T-helper 1 cell treated with Interleukin-12 subunit alpha and Interleukin-12 subunit beta and Interleukin-4 antibody, amounts not matched to agents 30 μg/mL and 1 μg/mL, for 36 hours (primary cell): ENCODE measurements around the gene ARL6IP4.

ENCODE experiments used
- H3K27ac Mint-ChIP-seq: one replicate; pipeline ENCODE4 v1.8.0; 2021; ENCODE audit warnings: mild to moderate bottlenecking, mixed read lengths
- H3K27me3 Mint-ChIP-seq: one replicate; pipeline ENCODE4 v1.8.0; 2021; ENCODE audit warnings: low read depth, mixed read lengths
- H3K36me3 Mint-ChIP-seq: one replicate; pipeline ENCODE4 v1.8.0; 2021; ENCODE audit warnings: low read depth, mixed read lengths
- H3K4me1 Mint-ChIP-seq: one replicate; pipeline ENCODE4 v1.8.0; 2021; ENCODE audit warnings: low read depth, mixed read lengths
- H3K4me3 Mint-ChIP-seq: one replicate; pipeline ENCODE4 v1.8.0; 2021; ENCODE audit warnings: mild to moderate bottlenecking, moderate library complexity, mixed read lengths
- H3K9me3 Mint-ChIP-seq: one replicate; pipeline ENCODE4 v1.8.0; 2021; ENCODE audit warnings: mixed read lengths

The ARL6IP4 gene

DNA sequence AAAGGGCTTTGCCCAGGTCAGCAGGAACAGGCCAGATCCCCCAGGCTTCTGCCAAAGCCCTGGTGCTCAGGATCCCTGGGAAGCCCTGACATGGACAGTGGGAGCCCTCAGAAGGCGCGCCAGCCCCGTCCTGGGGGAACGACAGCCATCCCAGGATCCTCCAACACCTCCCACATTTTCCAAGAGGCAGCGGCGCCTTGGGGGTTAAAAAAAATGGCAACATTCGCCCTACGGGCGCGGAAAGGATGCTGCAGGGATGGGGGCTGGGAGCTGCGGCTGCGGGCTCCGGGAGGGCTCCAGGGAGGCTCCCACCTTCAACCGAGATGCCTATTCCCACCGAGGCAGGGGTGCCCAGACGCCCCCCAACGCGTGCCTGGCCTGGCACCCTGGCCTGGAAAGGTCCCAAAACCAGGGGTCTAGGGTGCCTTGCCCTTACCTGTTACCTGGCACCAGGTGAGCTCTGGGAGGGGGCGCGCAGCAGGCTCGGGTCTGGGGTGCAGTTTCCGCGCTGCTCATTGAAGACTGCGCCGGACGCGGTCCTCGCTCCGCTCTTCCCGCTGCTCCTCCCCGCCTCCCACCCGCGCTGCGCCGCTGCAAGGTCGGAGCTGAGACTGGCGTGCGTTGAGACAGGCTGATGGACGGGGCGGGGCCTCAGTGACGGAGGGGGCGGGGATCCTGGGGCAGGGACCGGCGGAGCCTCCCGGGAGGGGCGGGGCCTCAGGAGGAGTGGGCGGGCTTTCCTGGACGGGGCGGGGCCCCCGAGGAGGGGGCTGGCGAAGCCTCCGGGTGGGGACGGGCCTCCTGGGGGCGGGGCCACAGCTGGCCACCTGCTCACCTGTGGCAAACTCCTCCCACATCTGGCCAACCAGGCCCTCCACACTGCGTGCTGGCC lies 14.4 kb upstream of the ARL6IP4 start, which contains the start of gene ABCB9:
Gene ABCB9 (minus strand): TSS at position 613 of the 892 bp plus-strand sequence. CDS start 6,228 bp downstream, outside the sequence.
- peaks cover 8% of the 10 kb centered on the region for H3K4me1 Mint-ChIP-seq
- peak within 1 kb of the TSS; percentile 59 for H3K4me3 Mint-ChIP-seq
- H3K36me3 Mint-ChIP-seq = no peaks in the 10 kb centered on the region
- H3K9me3 Mint-ChIP-seq = no peaks in the 10 kb centered on the region
- no peak within 1 kb of the TSS for H3K27ac Mint-ChIP-seq
- H3K27me3 Mint-ChIP-seq = no peaks in the 10 kb centered on the region

DNA sequence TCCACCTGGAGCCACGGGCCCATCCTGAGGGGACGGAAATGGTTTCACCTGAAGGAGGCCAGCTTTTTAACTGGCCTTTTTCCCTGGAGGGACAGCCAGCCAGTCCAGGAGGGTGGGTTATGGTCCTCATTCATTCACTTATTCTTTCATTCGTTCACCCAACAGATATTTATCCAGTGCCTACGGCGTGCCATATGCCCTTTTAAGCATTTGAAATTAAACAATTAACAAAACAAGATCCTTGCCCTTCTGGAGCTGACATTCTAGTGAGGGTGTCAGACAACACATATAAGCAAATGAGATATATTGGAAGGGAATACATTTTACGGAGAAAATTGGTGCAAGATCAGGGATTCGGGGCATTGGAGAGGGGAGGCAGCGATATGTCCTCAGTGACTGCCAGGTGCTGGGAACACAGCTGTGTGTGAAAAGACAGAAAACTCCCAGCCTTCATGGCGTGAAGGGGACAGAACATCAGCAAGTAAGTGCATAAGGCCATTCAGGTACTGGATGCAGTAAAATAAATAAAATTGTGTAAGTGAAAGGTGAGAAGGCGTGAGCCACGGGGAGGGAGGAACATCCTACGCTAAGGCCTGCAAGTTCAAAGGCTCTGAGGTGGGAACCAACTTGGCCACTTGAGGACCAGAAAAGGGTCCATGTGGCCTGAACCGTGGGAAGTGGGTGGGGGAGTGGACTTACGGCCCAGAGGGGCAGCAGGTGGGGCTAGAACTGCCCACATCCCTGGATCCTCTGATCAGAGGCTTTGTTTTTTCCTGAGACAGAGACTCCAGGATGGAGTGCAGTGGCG lies 13.5 kb upstream of the ARL6IP4 start:
- no peaks in the 10 kb centered on the region for H3K27me3 Mint-ChIP-seq
- H3K4me3 Mint-ChIP-seq = no peak overlapping the region
- H3K4me1 Mint-ChIP-seq = peaks cover 8% of the 10 kb centered on the region
- no peak overlapping the region for H3K27ac Mint-ChIP-seq
- no peaks in the 10 kb centered on the region for H3K9me3 Mint-ChIP-seq
- H3K36me3 Mint-ChIP-seq = no peaks in the 10 kb centered on the region

DNA sequence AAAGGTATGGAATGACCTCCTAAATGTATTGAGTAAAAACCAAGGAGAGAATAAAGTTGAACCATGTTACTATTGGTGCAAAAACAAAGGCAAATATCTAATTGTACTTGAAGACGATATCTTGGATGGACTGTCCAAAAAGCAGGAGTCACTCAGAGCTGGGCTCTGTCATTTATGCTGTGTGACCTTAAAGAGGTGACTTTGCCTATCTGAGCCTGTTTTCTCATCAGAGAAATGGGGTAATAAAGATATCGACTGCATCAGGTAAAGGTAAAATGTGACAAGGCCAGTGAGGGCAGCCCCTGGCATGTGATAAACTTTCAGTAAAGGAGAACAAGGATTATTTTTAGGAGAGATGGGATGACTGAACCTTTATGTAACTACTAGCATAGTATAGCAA lies 12.4 kb upstream of the ARL6IP4 start:
- Mint-ChIP-seq H3K9me3 (no peaks in the 10 kb centered on the region), H3K4me3 (no peak overlapping the region), H3K27ac (no peak overlapping the region), H3K27me3 (no peaks in the 10 kb centered on the region), H3K4me1 (peaks cover 7% of the 10 kb centered on the region), H3K36me3 (no peaks in the 10 kb centered on the region)

DNA sequence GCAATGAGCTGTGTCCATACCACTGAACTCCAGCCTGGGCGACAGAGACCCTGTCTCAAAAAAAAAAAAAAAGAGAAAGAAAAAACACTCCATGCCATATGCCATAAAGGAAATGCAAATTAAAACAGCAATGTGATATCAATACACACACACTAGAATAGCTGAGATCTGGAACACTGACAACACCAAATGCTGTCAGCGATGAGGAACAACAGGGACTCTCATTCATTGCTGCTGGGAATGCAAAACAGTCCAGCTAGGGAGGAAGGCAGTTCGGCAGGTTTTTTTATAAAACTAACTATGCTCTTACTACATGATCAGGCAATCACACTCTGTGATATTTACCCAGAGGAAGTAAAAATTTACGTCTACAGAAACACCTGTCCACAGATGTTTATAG lies 10.8 kb upstream of the ARL6IP4 start:
- Mint-ChIP-seq H3K36me3 (no peaks in the 10 kb centered on the region), H3K4me3 (no peak overlapping the region), H3K27ac (no peak overlapping the region), H3K27me3 (no peaks in the 10 kb centered on the region), H3K4me1 (peaks cover 13% of the 10 kb centered on the region), H3K9me3 (no peaks in the 10 kb centered on the region)

DNA sequence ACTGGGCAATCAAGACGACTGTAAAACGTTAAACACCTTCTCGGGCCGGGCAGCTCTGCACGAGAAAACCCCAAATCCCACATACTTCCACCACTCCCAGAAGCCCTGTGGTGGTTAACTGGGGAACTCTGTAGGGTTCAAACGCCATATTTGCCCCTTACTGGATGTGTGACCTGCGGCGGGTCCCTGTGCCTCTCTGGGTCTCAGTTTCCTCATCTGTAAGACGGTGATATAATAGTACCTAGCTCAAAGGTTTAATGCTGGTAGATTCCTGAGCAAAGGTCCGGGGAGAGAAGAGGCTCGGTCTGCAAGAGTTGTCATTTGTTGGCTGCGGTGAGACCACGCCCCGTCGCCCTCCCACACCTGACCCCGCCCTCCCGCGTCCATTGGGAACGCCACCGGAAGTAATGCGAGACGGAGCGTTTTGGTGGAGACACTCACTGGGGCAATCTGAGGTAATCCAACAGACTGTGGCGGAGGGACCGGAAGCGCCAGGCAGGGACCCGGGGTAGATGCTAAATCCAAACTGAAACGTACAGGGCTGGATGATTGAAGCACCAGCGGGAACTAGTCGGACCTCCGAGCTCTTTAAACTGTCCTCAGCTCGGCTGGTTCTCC lies 6.1 kb upstream of the ARL6IP4 start:
- peaks cover 13% of the 10 kb centered on the region for H3K4me1 Mint-ChIP-seq
- H3K9me3 Mint-ChIP-seq = no peaks in the 10 kb centered on the region
- no peaks in the 10 kb centered on the region for H3K27me3 Mint-ChIP-seq
- H3K4me3 Mint-ChIP-seq = peak overlapping the region; percentile 94
- H3K27ac Mint-ChIP-seq = peak overlapping the region; percentile 99
- no peaks in the 10 kb centered on the region for H3K36me3 Mint-ChIP-seq

DNA sequence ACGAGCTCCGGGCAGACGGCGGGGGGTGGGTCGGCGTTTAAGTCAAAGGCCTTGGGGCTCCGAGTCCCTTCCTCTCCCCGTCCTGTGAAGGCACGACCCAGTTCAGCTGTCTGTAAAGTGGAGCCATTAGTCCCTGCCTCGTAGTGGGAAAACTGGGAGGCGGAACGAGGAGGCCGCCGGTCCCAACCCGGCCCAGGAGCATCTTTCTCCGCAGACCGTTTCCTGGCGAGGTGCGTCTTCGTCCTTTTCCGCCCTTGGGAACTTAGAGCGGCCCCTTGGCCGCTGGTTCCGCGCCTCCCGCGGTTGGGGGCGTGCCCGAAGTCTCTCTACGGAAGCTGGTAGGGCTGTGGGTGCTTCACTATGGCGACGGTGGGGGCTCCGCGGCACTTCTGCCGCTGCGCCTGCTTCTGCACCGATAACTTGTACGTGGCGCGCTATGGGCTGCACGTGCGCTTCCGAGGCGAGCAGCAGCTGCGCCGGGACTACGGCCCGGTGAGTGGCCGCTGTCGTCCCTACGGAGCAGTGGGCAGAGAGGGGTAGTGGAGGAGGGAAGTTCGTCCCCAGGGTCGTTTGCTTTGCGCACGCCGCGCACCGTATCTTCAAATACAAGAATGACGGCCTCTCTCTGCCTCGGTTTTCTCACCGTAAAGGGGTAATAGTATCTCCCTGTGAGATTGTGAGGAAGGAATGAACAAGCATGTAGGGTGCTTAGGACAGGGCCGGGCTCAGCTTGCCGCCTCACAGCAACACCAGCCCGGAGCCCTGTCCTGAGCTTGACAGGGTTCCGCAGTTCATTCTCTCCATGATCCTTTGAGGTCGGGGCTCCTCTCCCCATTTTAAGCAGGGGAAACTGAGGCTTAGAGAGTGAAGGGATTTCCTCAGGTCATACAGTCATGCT lies 5.3 kb upstream of the ARL6IP4 start, which contains the start of gene OGFOD2:
Gene OGFOD2 (plus strand): TSS at position 353 of the 898 bp plus-strand sequence. CDS start 8 bp downstream, at position 361.
- H3K4me1 Mint-ChIP-seq = peaks cover 18% of the 10 kb centered on the region
- no peaks in the 10 kb centered on the region for H3K27me3 Mint-ChIP-seq
- H3K36me3 Mint-ChIP-seq = no peaks in the 10 kb centered on the region
- H3K9me3 Mint-ChIP-seq = no peaks in the 10 kb centered on the region
- H3K27ac Mint-ChIP-seq = peak within 1 kb of the TSS; percentile 99
- peak within 1 kb of the TSS; percentile 94 for H3K4me3 Mint-ChIP-seq

DNA sequence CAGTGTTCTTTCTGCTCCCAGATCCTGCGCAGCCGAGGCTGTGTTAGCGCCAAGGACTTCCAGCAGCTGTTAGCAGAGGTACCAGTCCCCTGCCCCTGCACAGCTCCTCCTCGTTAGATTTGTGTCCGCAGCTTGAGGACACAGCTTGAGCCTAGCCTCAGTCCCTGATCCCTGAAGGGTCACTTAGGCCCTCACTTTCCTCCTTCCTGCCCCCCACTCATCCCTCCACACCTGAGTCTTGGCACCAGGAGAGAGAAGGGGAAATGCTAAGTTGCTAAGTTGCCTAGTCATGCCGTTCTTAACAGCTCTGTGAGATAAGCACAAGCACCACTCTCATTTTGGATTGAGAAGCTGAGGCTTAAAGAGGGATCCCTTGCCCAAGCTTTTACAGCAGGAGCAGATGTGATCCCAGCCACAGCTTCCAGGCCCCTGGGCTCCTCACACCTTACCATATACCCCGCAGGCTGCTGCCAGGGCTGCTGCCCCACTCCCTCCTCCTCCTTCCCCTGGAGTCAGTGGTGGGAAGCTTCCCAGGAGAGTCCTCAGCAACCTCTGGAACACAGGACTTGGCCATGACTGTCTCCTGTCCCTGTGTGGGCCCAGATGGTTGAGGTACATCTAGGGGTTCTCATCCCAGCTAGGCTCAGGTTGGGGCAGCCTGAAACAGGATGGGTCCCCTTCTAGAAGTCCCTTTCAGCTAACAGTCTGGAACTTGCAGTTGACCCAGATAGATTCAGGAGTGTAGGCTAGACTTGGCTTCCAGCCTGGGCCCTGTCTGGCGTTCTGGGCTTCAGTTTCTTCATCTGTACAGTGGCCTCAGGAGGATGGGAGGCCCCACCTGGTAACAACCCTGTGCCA lies 4.5 kb upstream of the ARL6IP4 start:
- Mint-ChIP-seq H3K4me1 (peaks cover 19% of the 10 kb centered on the region), H3K27me3 (no peaks in the 10 kb centered on the region), H3K9me3 (no peaks in the 10 kb centered on the region), H3K27ac (peak overlapping the region; percentile 99), H3K36me3 (no peaks in the 10 kb centered on the region), H3K4me3 (peak overlapping the region; percentile 94)

DNA sequence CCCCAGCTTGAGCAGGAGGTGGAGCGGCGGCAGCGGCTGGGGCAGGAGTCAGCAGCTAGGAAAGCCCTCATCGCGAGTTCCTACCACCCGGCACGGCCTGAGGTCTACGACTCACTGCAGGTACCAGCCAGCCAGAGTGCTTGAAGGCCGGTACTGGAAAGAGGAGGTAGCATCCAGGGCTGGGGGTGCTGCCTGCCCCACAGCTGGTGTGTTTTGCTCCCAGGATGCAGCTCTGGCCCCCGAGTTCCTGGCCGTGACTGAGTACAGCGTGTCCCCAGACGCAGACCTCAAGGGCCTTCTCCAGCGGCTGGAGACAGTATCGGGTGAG lies 3.9 kb upstream of the ARL6IP4 start:
- Mint-ChIP-seq H3K36me3 (peaks cover 1% of the 10 kb centered on the region), H3K4me1 (peaks cover 22% of the 10 kb centered on the region), H3K27ac (no peak overlapping the region), H3K4me3 (no peak overlapping the region), H3K27me3 (no peaks in the 10 kb centered on the region), H3K9me3 (no peaks in the 10 kb centered on the region)

DNA sequence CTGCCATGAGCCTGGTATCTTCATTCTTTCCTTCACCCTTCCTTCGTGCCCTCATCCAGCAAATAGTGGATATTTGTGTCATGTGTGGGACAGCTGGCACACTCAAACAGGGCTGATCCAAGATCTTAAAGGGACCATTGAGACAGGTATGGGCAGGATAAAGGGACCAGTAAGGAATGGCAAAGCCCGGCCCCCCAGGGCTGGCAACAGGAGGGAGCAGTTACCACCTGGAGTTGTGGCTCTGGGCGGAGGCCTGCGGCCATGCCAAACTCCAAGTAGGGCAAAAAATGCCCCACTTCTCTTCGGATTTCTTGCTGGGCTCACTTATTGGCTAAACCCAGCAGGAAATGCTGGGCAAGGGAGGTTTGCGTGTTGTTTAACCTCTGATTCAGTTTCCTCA lies 3.3 kb upstream of the ARL6IP4 start:
- Mint-ChIP-seq H3K4me3 (no peak overlapping the region), H3K27me3 (no peaks in the 10 kb centered on the region), H3K36me3 (peaks cover 4% of the 10 kb centered on the region), H3K4me1 (peaks cover 25% of the 10 kb centered on the region), H3K27ac (no peak overlapping the region), H3K9me3 (no peaks in the 10 kb centered on the region)

DNA sequence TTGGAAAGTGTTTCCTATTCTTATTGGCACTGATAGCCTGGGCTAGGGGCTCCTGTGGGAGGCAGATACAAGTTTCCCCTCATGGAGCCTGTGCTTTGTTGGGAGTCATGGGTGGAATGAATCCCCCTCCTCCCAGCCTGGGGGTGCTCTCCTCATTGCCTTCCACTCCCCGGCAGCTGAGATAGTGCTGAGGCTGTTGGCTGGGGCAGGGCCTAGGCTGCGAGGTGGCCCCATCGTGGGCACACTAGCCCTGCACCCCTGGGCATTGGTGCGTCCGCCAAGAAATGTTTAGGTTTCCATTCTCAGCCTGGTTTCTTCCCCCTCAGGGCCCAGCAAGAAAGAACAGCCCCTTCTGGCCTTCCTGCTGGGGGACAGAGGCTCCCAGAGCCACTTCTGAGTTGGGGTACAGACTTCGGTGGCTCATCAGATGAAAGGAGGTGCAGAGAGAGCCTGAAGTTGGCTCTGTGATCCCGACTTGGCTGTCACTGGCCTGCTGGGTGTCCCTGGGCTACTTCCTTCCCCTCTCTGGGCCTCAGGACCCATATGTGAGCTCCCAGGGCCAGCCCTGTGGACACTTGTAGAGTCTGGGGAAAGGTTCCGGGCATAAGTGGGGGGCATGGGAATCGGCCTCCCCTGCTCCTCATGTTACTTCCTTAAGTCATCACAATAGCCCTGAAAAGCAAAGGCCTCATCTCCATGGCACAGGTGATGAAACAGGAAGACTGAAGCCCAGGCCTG lies 2.7 kb upstream of the ARL6IP4 start:
- Mint-ChIP-seq H3K27ac (peak overlapping the region; percentile 26), H3K36me3 (peaks cover 5% of the 10 kb centered on the region), H3K4me1 (peaks cover 27% of the 10 kb centered on the region)

DNA sequence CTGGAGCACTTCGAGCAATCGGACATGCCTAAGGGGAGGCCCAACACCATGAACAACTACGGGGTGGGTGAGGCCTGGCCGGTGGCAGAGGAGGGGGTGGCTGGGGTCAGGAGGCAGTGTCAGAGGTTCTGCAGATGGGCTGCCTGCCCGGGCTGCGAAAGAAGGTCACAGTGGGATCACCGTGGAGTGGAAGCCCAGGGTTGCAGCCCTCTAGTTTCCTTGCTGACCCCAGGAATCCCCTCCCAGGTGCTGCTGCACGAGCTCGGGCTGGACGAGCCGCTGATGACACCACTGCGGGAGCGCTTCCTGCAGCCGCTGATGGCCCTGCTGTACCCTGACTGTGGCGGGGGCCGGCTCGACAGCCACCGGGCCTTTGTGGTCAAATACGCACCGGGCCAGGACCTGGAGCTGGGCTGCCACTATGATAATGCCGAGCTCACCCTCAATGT lies 1.9 kb upstream of the ARL6IP4 start:
- Mint-ChIP-seq H3K9me3 (no peaks in the 10 kb centered on the region), H3K27me3 (no peaks in the 10 kb centered on the region), H3K4me1 (peaks cover 33% of the 10 kb centered on the region), H3K27ac (peak overlapping the region; percentile 26), H3K4me3 (no peak overlapping the region), H3K36me3 (peaks cover 12% of the 10 kb centered on the region)

More for the DNA sequence above, 2.7 kb upstream of the ARL6IP4 start:
- H3K27me3 Mint-ChIP-seq = no peaks in the 10 kb centered on the region
- H3K9me3 Mint-ChIP-seq = no peaks in the 10 kb centered on the region
- H3K4me3 Mint-ChIP-seq = no peak overlapping the region

DNA sequence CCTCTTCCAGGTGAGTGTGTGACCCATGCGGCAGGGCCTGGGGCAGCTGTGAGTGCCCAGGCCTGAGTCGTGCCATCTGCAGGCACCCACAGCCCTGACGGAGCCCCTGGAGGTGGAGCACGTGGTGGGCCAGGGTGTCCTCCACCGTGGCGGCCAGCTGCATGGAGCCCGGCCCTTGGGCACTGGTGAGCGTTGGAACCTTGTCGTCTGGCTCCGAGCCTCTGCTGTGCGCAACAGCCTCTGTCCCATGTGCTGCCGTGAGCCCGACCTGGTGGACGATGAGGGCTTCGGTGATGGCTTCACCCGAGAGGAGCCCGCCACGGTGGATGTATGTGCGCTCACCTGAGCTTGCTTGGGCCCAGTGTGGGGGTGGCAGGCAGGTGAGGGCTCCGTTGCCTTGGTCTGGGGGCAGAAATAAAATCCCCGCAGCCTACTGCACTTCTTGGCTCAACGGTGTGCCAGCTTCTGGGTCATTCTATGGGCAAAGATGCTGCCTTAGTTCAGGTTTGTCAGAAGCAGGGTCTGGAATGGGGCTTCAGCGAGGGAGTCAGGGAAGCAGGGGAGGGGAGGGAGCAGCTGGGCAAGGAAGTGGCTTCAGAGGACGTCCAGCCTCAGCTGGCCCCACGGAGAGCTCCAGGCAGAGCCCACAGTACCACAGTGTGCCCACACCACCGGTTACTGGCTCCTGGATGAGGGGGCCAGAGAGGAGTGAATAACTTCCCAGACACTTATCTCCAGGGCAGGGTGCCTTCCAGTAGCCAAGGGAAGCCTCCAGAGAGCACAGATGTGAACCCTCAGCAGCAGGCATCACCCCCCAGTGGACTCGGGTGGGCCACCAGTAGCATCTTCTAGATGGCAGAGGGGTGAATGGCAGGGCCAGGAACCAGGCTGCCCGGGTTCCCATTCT lies 1.2 kb upstream of the ARL6IP4 start:
- Mint-ChIP-seq H3K36me3 (peaks cover 12% of the 10 kb centered on the region), H3K9me3 (no peaks in the 10 kb centered on the region), H3K27ac (peak overlapping the region; percentile 88), H3K27me3 (no peaks in the 10 kb centered on the region), H3K4me1 (peaks cover 29% of the 10 kb centered on the region), H3K4me3 (peak overlapping the region; percentile 89)
